ENCODE results near the gene IFT57.

Gene IFT57

DNA sequence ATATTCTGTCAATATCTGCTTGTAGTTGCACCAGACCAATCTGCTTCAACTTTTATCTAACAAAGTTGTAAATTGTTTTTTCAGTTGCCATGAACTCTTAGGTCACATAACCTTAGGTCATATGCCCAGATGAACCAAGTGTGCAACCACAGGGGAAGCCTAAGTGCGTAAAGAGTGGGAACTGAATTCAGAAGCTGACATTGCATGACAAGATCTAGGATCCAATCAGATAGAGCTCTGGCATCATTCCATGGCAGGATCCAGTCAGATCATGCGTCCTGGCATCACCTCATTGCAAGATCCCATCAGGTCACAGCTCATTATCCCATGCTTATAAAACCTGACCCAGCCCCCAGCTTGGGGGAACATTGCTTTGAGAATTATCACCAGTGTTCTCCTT, 18.9 kb upstream of the IFT57 start:
- H3K9me3 ChIP-seq (ENCODE audit: control insufficient read depth, insufficient read depth, low read depth, low read length): no peaks in the 10 kb centered on the region
- no peaks in the 10 kb centered on the region for H3K36me3 ChIP-seq (ENCODE audit: control insufficient read depth in 2 of 2, insufficient read depth in 1 of 2, low read length in 2 of 2)
- TF ChIP-seq GLIS2 (tag by site-specific recombination; IDR thresholded peaks at IDR 0.05) (no peak), ZNF843 (tag by site-specific recombination; IDR thresholded peaks at IDR 0.05) (no peak), ZNF223 (tag by site-specific recombination; IDR thresholded peaks at IDR 0.05) (no peak), ZFHX2 (tag by site-specific recombination; conservative IDR thresholded peaks at IDR 0.05) (no peak), ZNF791 (tag by site-specific recombination; IDR thresholded peaks at IDR 0.05) (no peak), ZNF654 (tag by site-specific recombination; IDR thresholded peaks at IDR 0.05; ENCODE audit: low read depth) (no peak), ZNF621 (tag by site-specific recombination; IDR thresholded peaks at IDR 0.05) (no peak), ZNF266 (tag by site-specific recombination; IDR thresholded peaks at IDR 0.05; ENCODE audit: low read depth) (no peak), ZNF777 (tag by site-specific recombination; IDR thresholded peaks at IDR 0.05; ENCODE audit: borderline replicate concordance) (no peak)
- TF ChIP-seq, protein P1, sequence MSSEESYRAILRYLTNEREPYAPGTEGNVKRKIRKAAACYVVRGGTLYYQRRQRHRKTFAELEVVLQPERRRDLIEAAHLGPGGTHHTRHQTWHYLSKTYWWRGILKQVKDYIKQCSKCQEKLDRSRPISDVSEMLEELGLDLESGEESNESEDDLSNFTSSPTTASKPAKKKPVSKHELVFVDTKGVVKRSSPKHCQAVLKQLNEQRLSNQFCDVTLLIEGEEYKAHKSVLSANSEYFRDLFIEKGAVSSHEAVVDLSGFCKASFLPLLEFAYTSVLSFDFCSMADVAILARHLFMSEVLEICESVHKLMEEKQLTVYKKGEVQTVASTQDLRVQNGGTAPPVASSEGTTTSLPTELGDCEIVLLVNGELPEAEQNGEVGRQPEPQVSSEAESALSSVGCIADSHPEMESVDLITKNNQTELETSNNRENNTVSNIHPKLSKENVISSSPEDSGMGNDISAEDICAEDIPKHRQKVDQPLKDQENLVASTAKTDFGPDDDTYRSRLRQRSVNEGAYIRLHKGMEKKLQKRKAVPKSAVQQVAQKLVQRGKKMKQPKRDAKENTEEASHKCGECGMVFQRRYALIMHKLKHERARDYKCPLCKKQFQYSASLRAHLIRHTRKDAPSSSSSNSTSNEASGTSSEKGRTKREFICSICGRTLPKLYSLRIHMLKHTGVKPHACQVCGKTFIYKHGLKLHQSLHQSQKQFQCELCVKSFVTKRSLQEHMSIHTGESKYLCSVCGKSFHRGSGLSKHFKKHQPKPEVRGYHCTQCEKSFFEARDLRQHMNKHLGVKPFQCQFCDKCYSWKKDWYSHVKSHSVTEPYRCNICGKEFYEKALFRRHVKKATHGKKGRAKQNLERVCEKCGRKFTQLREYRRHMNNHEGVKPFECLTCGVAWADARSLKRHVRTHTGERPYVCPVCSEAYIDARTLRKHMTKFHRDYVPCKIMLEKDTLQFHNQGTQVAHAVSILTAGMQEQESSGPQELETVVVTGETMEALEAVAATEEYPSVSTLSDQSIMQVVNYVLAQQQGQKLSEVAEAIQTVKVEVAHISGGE (tag by site-specific recombination; conservative IDR thresholded peaks at IDR 0.05; ENCODE audit: low read depth): no peak
- H3K27ac ChIP-seq (ENCODE audit: extremely low read depth, low read depth, low read length): no peak overlapping the region
- CTCF ChIA-PET: no interaction called here
- no peak overlapping the region for H3K4me3 ChIP-seq (ENCODE audit: low read depth, low read length)
- H3K4me1 ChIP-seq (ENCODE audit: control insufficient read depth, insufficient read depth, low read length): no peaks in the 10 kb centered on the region
- POLR2A ChIA-PET: no interaction called here

DNA sequence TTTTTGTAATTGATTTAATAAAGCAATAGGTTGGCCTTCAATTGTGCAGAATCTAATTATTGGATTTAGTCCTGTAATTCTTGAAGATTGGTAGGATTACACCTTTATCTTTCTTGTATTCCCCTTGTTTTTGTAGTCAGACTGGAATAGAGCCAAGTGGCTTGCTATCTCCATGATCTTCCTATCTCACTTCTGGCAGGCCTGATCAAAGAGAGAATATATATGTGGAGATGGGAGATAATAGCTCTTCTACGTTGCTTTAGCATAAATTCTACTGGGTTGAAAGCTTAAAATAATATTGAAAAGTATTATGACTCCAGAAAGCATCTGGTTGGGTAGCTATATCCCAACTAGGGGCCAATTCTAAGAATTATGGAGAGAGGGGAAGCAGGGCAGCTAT, 16.9 kb upstream of the IFT57 start:
- no peaks in the 10 kb centered on the region for H3K36me3 ChIP-seq (ENCODE audit: control insufficient read depth in 2 of 2, insufficient read depth in 1 of 2, low read length in 2 of 2)
- ChIA-PET POLR2A (no interaction called here), CTCF (no interaction called here)
- TF ChIP-seq ZNF184 (tag by site-specific recombination; IDR thresholded peaks at IDR 0.05): no peak
- H3K27ac ChIP-seq (ENCODE audit: extremely low read depth, low read depth, low read length): no peak overlapping the region
- H3K4me1 ChIP-seq (ENCODE audit: control insufficient read depth, insufficient read depth, low read length): no peaks in the 10 kb centered on the region
- H3K4me3 ChIP-seq (ENCODE audit: low read depth, low read length): no peak overlapping the region
- no peaks in the 10 kb centered on the region for H3K9me3 ChIP-seq (ENCODE audit: control insufficient read depth, insufficient read depth, low read depth, low read length)

DNA sequence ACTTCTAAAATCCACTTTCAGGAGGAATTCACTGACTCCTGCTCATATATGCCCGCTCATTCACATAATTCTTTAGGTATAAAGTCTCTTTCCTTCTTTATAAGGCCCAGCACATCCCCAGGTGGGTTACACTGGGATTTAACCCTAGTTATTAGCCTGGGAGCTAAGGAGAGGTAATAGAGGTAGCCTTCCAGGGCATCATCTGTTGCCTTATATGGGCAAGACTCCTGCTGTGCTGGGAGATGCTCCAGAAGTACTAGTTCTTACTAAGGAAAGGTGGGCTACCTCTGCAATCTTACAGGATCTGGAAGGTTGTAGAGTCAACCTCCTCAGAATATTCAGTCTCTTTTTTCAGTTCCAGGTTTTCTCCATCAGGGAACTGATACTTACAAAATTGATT, 13.1 kb upstream of the IFT57 start:
- Histone ChIP-seq H3K9me3 (ENCODE audit: control insufficient read depth, insufficient read depth, low read depth, low read length) (no peaks in the 10 kb centered on the region), H3K36me3 (ENCODE audit: control insufficient read depth in 2 of 2, insufficient read depth in 1 of 2, low read length in 2 of 2) (no peaks in the 10 kb centered on the region), H3K4me3 (ENCODE audit: low read depth, low read length) (no peak overlapping the region), H3K27ac (ENCODE audit: extremely low read depth, low read depth, low read length) (no peak overlapping the region), H3K4me1 (ENCODE audit: control insufficient read depth, insufficient read depth, low read length) (no peaks in the 10 kb centered on the region)
- POLR2A ChIA-PET: no interaction called here
- TF ChIP-seq ZBTB7A (tag by site-specific recombination; IDR thresholded peaks at IDR 0.05; ENCODE audit: low read depth): no peak
- TF ChIP-seq, protein P2, sequence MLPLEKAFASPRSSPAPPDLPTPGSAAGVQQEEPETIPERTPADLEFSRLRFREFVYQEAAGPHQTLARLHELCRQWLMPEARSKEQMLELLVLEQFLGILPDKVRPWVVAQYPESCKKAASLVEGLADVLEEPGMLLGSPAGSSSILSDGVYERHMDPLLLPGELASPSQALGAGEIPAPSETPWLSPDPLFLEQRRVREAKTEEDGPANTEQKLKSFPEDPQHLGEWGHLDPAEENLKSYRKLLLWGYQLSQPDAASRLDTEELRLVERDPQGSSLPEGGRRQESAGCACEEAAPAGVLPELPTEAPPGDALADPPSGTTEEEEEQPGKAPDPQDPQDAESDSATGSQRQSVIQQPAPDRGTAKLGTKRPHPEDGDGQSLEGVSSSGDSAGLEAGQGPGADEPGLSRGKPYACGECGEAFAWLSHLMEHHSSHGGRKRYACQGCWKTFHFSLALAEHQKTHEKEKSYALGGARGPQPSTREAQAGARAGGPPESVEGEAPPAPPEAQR (tag by site-specific recombination; IDR thresholded peaks at IDR 0.05): no peak
- TF ChIP-seq, protein P3, sequence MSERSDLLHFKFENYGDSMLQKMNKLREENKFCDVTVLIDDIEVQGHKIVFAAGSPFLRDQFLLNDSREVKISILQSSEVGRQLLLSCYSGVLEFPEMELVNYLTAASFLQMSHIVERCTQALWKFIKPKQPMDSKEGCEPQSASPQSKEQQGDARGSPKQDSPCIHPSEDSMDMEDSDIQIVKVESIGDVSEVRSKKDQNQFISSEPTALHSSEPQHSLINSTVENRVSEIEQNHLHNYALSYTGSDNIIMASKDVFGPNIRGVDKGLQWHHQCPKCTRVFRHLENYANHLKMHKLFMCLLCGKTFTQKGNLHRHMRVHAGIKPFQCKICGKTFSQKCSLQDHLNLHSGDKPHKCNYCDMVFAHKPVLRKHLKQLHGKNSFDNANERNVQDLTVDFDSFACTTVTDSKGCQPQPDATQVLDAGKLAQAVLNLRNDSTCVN (tag by site-specific recombination; optimal IDR thresholded peaks at IDR 0.05): no peak
- no peak for TF ChIP-seq ZNF560 (tag by site-specific recombination; IDR thresholded peaks at IDR 0.05; ENCODE audit: borderline replicate concordance)
- no peak for TF ChIP-seq ZNF404 (tag by site-specific recombination; IDR thresholded peaks at IDR 0.05)
- TF ChIP-seq, protein P4, sequence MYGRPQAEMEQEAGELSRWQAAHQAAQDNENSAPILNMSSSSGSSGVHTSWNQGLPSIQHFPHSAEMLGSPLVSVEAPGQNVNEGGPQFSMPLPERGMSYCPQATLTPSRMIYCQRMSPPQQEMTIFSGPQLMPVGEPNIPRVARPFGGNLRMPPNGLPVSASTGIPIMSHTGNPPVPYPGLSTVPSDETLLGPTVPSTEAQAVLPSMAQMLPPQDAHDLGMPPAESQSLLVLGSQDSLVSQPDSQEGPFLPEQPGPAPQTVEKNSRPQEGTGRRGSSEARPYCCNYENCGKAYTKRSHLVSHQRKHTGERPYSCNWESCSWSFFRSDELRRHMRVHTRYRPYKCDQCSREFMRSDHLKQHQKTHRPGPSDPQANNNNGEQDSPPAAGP (tag by site-specific recombination; IDR thresholded peaks at IDR 0.05): no peak
- no peak for TF ChIP-seq ZNF174 (tag by site-specific recombination; IDR thresholded peaks at IDR 0.05)
- no peak for TF ChIP-seq YY1 (tag by site-specific recombination; IDR thresholded peaks at IDR 0.05)
- TF ChIP-seq, protein P5, sequence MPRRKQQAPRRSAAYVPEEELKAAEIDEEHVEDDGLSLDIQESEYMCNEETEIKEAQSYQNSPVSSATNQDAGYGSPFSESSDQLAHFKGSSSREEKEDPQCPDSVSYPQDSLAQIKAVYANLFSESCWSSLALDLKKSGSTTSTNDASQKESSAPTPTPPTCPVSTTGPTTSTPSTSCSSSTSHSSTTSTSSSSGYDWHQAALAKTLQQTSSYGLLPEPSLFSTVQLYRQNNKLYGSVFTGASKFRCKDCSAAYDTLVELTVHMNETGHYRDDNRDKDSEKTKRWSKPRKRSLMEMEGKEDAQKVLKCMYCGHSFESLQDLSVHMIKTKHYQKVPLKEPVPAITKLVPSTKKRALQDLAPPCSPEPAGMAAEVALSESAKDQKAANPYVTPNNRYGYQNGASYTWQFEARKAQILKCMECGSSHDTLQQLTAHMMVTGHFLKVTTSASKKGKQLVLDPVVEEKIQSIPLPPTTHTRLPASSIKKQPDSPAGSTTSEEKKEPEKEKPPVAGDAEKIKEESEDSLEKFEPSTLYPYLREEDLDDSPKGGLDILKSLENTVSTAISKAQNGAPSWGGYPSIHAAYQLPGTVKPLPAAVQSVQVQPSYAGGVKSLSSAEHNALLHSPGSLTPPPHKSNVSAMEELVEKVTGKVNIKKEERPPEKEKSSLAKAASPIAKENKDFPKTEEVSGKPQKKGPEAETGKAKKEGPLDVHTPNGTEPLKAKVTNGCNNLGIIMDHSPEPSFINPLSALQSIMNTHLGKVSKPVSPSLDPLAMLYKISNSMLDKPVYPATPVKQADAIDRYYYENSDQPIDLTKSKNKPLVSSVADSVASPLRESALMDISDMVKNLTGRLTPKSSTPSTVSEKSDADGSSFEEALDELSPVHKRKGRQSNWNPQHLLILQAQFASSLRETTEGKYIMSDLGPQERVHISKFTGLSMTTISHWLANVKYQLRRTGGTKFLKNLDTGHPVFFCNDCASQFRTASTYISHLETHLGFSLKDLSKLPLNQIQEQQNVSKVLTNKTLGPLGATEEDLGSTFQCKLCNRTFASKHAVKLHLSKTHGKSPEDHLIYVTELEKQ (tag by site-specific recombination; IDR thresholded peaks at IDR 0.05; ENCODE audit: borderline replicate concordance): no peak
- CTCF ChIA-PET: interaction anchor here (0.5 to 1.0 kb wide), 3 partner anchors 13 to 298 kb away, joined by 3 read pairs; no protein-coding TSS in a partner anchor

Measured in HEK293 (cell line).